OCI-LY7 (cell line): Measurements from ENCODE around the gene SLC11A2. TPM values are rescaled to one million over a fixed set of nuclear protein-coding genes. Genes with fewer than 3 reads are reported as not detected.

ENCODE experiments used
- BruUV-seq: library from RNA; stranded (reverse); fragments of 400-500 nt; replicated peaks from 2 replicates; lab custom pipeline; 2021; lab: Mats Ljungman, UMichigan
- CTCF ChIA-PET: fragments of 300-600 bp; sonication (Branson Sonifier 250); formaldehyde crosslinking; loops from one replicate; lab custom pipeline; 2022; ENCODE audit warnings: antibody characterized with exemption; ENCODE audit not compliant: unreplicated experiment; lab: Charles Lee
- POLR2A ChIA-PET: fragments of 300-600 bp; sonication (Branson Sonifier 250); formaldehyde crosslinking; loops from one replicate; lab custom pipeline; 2022; ENCODE audit warnings: antibody characterized with exemption; lab: Charles Lee
- DNase-seq: peaks from one replicate; pipeline ENCODE4 v3.0.0-alpha.2; 2015; ENCODE audit warnings: low spot score
- H2AFZ ChIP-seq: fragments of 200-600 bp; sonication (generic), shearing (Covaris generic); 2 replicates; pipeline ENCODE4 v1.6.1; 2014; ENCODE audit warnings: mild to moderate bottlenecking, antibody characterized with exemption, low read length, moderate library complexity
- H3K27ac ChIP-seq: fragments of 200-600 bp; sonication (generic); 2 replicates; pipeline ENCODE4 v1.5.1; 2014; ENCODE audit warnings: mixed run types, low read depth, mild to moderate bottlenecking, moderate library complexity, low read length, inconsistent platforms; ENCODE audit not compliant: poor library complexity, severe bottlenecking
- H3K36me3 ChIP-seq: fragments of 200-600 bp; sonication (generic); 2 replicates; pipeline ENCODE4 v1.6.1; 2014; ENCODE audit warnings: mild to moderate bottlenecking, antibody characterized with exemption, low read length, moderate library complexity, mixed read lengths; ENCODE audit not compliant: insufficient read depth
- H3K4me1 ChIP-seq: fragments of 200-600 bp; sonication (generic); 2 replicates; pipeline ENCODE4 v1.5.1; 2014; ENCODE audit warnings: mild to moderate bottlenecking, low read length; ENCODE audit not compliant: insufficient read depth, poor library complexity, severe bottlenecking
- H3K4me2 ChIP-seq: fragments of 200-600 bp; sonication (generic); 2 replicates; pipeline ENCODE4 v1.6.1; 2014; ENCODE audit warnings: mild to moderate bottlenecking, low read length
- H3K4me3 ChIP-seq: fragments of 200-600 bp; sonication (generic); 2 replicates; pipeline ENCODE4 v1.5.1; 2014; ENCODE audit warnings: mild to moderate bottlenecking, low read depth, low read length; ENCODE audit not compliant: poor library complexity, severe bottlenecking
- H3K79me2 ChIP-seq: fragments of 200-600 bp; sonication (generic); 2 replicates; pipeline ENCODE4 v1.6.1; 2016; ENCODE audit warnings: low read depth, mild to moderate bottlenecking, low read length, moderate library complexity, mixed read lengths; ENCODE audit not compliant: insufficient read depth
- H3K9me2 ChIP-seq: fragments of 200-600 bp; sonication (generic); 2 replicates; pipeline ENCODE4 v1.6.1; 2016; ENCODE audit warnings: mild to moderate bottlenecking, low read length, mixed read lengths; ENCODE audit not compliant: insufficient read depth
- H3K9me3 ChIP-seq: fragments of 200-600 bp; sonication (generic); 2 replicates; pipeline ENCODE4 v1.6.1; 2014; ENCODE audit warnings: mild to moderate bottlenecking, mixed run types, low read length, mixed read lengths
- H4K20me1 ChIP-seq: fragments of 200-600 bp; sonication (generic); 2 replicates; pipeline ENCODE4 v1.6.1; 2014; ENCODE audit warnings: mild to moderate bottlenecking, antibody characterized with exemption, low read length, moderate library complexity, mixed read lengths; ENCODE audit not compliant: insufficient read depth
- EZH2phosphoT487 ChIP-seq: fragments of 200-600 bp; sonication (generic); IDR thresholded peaks from 2 replicates; pipeline ENCODE4 v1.6.1; 2018; ENCODE audit warnings: low read depth, borderline replicate concordance, mild to moderate bottlenecking, mixed run types, antibody characterized with exemption, low read length, moderate library complexity, mixed read lengths
- intact Hi-C: fragments of 100-400 bp; cut with micrococcal nuclease; formaldehyde crosslinking; loops from one replicate; pipeline ENCODE4 v1.10.0; 2022; ENCODE audit not compliant: unreplicated experiment
- total RNA-seq, 2 experiments: library from RNA; depleted of rRNA in 1 of 2; stranded (reverse); fragments of >200 nt in 1 of 2; shearing (Covaris generic) in 1 of 2; gene quantifications; 2 replicates each; pipeline ENCODE4 v1.2.3, GENCODE V29; 2014 to 2022
- TF ChIP-seq, protein P1 (sequence below): fragments of 200-600 bp; sonication (generic); conservative IDR thresholded peaks from 2 replicates; pipeline ENCODE4 v1.5.1; 2014; ENCODE audit warnings: mild to moderate bottlenecking, antibody characterized with exemption, low read length, moderate library complexity, mixed read lengths

The SLC11A2 gene
- total RNA-seq, 2 experiments from 2014 or later: 35.0 to 43.6 TPM

DNA sequence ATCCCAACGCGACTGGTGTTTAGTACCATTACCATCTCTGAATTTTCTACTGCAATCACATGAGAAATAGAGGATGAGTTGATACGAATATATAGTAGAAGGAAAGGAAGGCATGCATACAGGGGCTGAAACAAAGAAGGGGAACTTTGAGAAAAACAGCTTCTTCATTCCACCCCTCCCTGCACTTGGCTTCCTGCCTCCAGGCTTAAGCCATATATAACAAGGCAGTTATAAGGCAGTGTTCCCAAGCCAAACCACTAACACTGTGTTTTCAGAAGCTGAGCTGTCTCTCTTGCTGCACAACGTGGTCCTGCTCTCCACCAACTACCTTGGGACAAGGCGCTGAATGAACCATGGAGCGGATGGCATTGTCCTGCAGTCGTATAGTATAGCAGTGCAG lies 32.9 kb upstream of the SLC11A2 start:
- no peak overlapping the region for H3K27ac ChIP-seq
- H3K79me2 ChIP-seq: no peaks in the 10 kb centered on the region
- no peak overlapping the region for H3K4me3 ChIP-seq
- DNase-seq: no peak
- H4K20me1 ChIP-seq: no peaks in the 10 kb centered on the region
- BruUV-seq: no TSS peak
- H3K9me3 ChIP-seq: no peaks in the 10 kb centered on the region
- ChIA-PET CTCF (no interaction called here), POLR2A (no interaction called here)
- TF ChIP-seq EZH2phosphoT487: no peak
- TF ChIP-seq, protein P1, sequence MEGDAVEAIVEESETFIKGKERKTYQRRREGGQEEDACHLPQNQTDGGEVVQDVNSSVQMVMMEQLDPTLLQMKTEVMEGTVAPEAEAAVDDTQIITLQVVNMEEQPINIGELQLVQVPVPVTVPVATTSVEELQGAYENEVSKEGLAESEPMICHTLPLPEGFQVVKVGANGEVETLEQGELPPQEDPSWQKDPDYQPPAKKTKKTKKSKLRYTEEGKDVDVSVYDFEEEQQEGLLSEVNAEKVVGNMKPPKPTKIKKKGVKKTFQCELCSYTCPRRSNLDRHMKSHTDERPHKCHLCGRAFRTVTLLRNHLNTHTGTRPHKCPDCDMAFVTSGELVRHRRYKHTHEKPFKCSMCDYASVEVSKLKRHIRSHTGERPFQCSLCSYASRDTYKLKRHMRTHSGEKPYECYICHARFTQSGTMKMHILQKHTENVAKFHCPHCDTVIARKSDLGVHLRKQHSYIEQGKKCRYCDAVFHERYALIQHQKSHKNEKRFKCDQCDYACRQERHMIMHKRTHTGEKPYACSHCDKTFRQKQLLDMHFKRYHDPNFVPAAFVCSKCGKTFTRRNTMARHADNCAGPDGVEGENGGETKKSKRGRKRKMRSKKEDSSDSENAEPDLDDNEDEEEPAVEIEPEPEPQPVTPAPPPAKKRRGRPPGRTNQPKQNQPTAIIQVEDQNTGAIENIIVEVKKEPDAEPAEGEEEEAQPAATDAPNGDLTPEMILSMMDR: no peak
- H3K9me2 ChIP-seq: no peaks in the 10 kb centered on the region
- H3K4me2 ChIP-seq: no peak overlapping the region
- intact Hi-C loops: no loop called here
- H2AFZ ChIP-seq: no peak overlapping the region
- peaks cover 95% of the 10 kb centered on the region for H3K36me3 ChIP-seq
- no peaks in the 10 kb centered on the region for H3K4me1 ChIP-seq

DNA sequence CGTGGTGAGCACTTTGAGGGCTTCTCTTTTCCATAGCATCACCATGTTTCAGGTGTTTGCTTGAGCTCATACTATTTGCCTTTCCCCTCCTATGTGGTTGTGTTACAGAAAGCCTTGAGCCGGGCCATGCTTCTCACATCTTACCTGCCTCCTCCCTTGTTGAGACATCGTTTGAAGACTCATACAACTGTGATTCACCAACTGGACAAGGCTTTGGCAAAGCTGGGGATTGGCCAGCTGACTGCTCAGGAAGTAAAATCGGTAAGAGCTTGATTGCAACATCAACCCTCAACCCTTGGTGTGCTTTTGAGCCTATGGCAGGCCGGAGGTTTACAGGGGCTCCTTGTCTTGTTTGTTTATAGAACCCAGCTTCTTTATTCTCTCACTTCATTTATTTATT lies 30.1 kb upstream of the SLC11A2 start:
- BruUV-seq: no TSS peak
- DNase-seq: no peak
- no peak for TF ChIP-seq EZH2phosphoT487
- TF ChIP-seq, protein P1: no peak
- intact Hi-C loops: no loop called here
- Histone ChIP-seq H3K4me2 (no peak overlapping the region), H3K36me3 (peaks cover 93% of the 10 kb centered on the region), H3K9me2 (no peaks in the 10 kb centered on the region), H4K20me1 (no peaks in the 10 kb centered on the region), H3K4me1 (no peaks in the 10 kb centered on the region), H3K9me3 (no peaks in the 10 kb centered on the region), H3K79me2 (no peaks in the 10 kb centered on the region), H3K4me3 (no peak overlapping the region), H3K27ac (no peak overlapping the region), H2AFZ (no peak overlapping the region)
- ChIA-PET POLR2A (no interaction called here), CTCF (no interaction called here)

DNA sequence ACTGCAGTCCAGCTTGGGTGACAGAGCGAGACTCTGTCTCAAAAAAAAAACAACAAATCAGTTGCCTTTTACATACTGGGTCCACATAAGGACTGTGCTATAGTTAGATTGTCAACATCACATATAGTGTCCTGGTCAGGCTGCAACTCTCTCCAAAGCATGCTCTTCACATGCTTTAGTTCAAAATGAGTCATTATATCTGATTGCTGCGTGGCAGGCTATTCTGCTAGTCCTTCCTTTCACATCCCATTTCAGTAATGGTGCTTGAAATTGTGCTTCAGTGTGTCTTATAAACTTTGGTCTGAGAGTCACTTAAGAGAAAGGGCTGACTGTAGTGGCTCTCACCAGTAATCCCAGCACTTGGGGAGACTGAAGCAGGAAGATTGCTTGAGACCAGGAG lies 28.9 kb upstream of the SLC11A2 start:
- Histone ChIP-seq H3K36me3 (peaks cover 89% of the 10 kb centered on the region), H3K4me1 (peaks cover 1% of the 10 kb centered on the region), H3K9me2 (no peaks in the 10 kb centered on the region), H3K27ac (no peak overlapping the region), H2AFZ (no peak overlapping the region), H4K20me1 (no peaks in the 10 kb centered on the region), H3K9me3 (no peaks in the 10 kb centered on the region), H3K79me2 (peaks cover 1% of the 10 kb centered on the region), H3K4me3 (no peak overlapping the region), H3K4me2 (no peak overlapping the region)
- TF ChIP-seq, protein P1: no peak
- no peak for TF ChIP-seq EZH2phosphoT487
- ChIA-PET CTCF (no interaction called here), POLR2A (interaction anchor here (0.6 to 0.7 kb wide), 3 partner anchors 8 to 242 kb away, joined by 3 read pairs; no protein-coding TSS in a partner anchor)
- DNase-seq: no peak
- intact Hi-C loops: no loop called here
- BruUV-seq: no TSS peak
